Urothelium cell line (cell line): ENCODE measurements around the gene SLC14A1.

Experiments
- DNase-seq: peaks from one replicate; pipeline ENCODE4 v3.0.0; 2011; ENCODE audit warnings: low spot score, mixed read lengths
- FAIRE-seq: peaks from 2 replicates; lab custom pipeline; 2011; peaks lifted over from hg19 to GRCh38; lab: Jason Lieb, UNC

The SLC14A1 gene

DNA sequence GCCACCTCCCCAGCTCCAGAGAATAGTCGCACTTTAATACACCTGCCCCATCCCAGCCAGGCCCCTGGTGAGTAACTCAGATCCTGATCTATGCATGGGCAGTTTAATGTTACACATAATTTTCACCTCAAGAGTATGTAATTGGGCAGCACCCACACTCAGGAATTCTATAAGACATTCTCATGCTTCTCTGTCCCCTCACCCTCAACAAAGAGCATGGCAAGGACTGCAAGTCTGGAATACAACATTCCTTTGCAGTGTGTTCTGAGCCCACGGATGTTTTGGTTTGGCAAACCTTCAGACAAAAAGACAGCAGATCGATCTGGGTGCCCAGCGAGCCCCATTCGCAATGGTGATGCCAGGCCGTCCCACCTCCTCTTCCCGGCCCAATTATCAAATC is 4.9 kb upstream of the SLC14A1 start:
- no peak for DNase-seq
- FAIRE-seq = no peak

DNA sequence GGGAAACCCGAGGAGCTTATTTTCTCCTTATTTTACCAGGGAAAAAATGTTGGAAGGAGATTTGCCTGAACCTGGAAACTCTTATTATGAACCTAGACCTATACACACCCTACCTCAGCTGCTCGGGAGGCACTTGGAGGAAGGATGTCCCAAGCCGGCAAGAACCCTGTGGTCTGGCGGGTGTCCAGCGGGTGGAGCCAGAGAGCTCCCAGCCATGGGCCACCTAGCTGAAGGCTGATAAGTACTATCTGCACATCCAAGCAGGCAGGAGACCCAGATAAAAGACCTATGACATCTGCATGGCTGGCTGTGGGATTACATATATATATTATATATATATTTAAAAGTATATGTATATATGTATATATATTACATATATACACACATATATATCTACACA is 1.1 kb upstream of the SLC14A1 start:
- DNase-seq = peak; percentile 75
- no peak for FAIRE-seq

DNA sequence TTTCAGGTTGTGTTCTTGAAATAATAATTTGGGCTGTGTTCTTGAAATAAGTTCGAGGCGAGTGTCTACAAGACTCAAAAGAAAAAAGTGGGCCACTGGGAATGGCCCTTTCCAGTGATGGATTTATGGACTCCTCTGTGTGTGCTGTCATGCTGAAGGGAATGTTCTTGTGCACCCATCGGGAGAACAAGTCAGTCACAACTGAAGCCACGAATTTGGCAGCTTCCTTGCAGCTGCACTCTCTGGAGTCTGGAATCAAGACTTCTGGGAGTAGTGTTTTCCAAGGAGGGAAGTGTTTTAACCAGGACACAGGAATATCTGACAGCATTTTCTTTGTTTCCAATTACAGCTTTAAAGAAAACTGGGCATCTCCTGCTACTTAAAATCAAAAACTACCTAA is 620 bp downstream of the SLC14A1 start:
- FAIRE-seq (no peak), DNase-seq (no peak)

DNA sequence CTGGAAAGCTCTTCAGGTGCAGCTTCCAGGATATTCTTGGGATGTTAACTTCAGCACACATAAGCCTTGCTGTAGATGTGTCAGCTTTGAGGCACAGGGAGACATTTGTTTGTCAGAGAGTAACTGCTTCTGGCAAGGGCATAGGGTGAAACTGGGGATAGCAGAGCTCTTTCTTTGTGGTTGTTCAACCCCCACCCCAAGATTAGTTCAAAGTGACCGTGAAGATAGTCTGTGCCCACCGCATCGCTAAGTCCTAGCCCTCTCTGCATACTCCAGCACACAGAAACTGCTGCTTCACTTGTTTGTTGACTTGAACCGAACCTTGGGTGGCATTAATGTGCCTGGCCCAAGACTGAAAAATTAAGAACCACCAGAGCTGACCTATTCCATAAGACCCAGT is 1.4 kb downstream of the SLC14A1 start:
- DNase-seq (no peak), FAIRE-seq (no peak)

DNA sequence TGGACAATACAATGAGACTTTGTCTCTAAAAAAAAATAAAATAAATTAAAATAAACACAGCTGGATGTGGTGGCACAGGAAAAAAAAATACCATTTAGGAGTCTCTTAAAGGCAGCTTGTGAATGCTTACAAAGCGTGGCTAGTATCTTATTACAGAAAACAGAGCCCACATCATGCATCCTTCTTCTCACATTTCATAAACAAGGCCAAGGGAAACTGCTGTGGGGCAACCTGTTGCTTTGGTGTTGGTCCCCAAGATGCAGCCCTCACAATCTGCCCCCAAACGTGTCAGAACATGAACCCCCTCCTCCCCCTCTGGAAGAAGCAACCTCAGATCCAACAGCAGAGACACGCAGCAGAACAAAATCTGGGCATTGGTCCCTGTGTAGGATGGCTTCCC is 2.6 kb downstream of the SLC14A1 start:
- FAIRE-seq (no peak), DNase-seq (no peak)

DNA sequence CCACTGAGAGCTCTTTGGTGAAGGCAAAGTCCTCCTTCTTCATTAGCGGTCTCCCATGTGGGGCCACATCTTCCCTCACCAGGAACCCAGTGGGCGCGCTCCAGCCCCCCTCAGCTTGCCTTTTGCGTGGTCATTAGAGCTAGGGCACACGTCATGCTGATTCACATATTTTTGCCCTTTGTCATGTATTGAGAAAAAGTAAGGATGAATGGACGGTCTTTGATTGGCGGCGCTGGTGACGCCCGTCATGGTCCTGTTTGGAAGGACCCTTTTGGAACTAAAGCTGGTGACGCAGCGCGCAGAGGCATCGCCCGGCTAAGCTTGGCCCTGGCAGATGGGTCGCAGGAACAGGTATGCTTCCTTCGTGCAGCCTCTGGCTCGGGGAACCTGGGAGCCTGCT is 3.1 kb downstream of the SLC14A1 start:
- FAIRE-seq (no peak), DNase-seq (no peak)

DNA sequence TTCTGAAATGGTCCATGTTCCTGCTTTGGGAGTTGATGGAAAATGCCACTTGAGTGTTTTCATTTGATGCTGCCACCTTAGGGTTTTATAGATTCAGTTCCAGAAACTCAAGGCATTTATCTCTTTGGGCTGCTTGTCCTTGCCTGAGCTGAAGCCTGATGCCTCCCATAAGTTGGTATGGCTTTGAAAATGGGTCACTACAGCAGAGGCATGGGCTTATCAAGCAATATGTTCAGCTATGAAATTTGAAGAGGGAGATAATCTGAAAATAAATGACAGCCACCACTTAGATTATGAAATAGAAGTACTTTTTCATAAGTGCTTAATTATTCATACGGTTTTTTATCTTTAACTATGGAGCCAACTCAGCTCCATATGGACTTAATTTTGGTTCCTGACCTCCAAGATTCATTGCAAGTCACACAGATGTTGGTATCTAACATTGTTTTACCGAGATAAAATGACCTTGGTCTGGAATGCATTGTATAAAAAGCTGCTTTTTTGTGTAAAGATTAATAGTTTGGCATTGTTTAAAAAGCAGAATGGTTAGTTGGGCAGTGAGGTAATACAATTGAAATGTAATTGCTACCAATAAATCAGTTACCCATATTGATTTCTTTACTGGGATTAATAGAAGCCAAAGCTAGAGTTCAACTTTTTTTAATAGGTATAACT is 4.5 kb downstream of the SLC14A1 start:
- no peak for FAIRE-seq
- DNase-seq = no peak

DNA sequence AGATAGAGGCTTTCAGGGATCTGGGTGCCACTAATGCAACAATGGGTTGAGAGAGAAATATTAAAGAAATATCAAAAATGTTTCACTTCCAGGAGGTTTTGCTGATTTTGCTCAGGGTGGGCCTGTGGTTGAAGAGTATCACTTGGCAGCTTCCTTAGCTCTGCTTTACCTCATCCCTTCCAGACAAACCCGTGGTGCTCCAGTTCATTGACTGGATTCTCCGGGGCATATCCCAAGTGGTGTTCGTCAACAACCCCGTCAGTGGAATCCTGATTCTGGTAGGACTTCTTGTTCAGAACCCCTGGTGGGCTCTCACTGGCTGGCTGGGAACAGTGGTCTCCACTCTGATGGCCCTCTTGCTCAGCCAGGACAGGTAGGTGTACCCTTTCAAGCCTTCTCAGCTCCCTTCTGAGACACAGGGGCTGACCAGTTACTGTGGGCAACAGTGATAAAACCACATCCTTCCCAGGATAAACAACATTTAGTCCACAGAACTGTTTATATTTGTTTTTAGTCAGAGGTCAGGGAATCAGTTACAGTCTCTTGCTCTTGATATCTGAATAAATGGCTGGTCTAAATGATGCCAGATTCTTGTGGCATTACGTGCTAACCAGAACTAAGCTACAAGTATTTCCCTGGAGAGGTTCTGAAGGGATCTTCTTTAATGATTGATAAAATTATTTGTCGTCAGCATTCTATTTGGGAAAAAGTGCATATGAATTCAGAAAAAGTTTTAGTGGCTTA is 7.0 kb downstream of the SLC14A1 start:
- no peak for FAIRE-seq
- no peak for DNase-seq

DNA sequence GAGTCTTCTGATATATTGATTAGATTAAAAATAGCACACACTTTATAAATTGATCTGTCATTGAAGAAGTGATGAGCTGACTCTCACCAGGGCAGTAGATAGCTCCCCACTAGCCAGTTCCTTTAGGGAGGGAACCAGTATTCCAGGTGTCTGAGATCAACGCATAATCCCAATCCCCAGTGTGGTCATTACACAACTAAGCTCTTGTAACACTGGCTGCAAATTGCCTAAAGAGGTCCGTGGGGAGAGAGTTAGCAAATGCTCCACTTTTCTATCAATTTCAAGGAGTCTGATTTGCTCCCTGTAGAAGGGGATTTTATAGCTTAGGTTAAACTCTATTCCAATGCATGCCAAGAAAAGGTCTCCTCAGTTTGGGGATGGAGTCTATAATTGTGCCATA is 7.7 kb downstream of the SLC14A1 start:
- DNase-seq (no peak), FAIRE-seq (no peak)

DNA sequence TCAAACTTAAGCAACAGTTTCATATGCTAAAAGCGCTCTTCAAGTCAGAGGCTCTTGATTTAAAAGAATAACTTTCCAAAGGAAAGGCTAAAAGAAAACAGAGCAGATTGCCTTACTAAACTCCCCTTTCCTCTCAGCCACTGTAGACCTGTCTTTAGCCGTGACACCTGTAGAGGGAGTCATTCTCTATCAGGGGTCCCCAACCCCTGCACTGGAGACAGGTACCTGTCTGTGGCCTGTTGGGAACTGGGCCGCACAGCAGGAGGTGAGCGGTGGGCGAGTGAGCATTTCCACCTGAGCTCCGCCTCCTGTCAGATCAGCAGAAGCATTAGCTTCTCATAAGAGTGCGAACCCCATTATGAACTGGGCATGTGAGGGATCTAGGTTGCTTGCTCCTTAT is 9.6 kb downstream of the SLC14A1 start:
- FAIRE-seq = no peak
- no peak for DNase-seq

DNA sequence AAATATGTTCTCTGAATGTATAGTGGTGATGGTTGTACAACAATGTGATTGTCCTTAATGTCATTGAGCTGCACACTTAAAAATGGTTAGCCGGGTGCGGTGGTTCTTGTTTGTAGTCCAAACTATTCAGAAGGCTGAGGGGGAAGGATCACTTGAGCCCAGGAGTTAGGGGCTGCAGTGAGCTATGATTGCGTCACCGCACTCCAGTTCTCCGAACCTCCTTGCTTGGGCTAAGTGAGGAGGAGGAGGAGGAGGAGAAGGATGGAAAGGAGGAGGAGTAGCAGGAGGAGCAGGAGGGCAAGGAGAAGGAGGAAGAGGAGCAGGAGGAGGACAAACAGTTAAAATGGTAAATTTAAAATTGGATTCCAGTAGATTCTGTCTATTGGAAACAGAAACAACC is 10.5 kb downstream of the SLC14A1 start:
- no peak for DNase-seq
- FAIRE-seq = no peak

DNA sequence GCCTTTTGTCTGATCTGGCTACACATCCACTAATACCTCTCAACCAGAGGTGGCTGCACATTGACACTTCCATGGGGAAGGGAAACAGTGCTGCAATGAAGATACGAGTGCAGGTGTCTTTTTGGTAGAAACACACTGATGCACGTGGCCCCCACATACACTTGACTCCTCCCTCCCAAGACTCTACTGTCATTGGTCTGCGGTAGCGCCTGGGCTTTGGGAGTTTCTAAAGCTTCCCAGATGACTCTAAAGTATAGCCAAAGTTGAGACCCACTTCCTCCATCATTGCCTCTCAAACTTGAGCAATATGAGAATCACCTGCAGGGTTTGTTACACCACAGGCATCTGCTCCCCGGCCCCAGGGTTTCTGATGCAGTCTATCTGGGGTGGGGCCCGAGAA is 11.0 kb downstream of the SLC14A1 start:
- FAIRE-seq (no peak), DNase-seq (no peak)

DNA sequence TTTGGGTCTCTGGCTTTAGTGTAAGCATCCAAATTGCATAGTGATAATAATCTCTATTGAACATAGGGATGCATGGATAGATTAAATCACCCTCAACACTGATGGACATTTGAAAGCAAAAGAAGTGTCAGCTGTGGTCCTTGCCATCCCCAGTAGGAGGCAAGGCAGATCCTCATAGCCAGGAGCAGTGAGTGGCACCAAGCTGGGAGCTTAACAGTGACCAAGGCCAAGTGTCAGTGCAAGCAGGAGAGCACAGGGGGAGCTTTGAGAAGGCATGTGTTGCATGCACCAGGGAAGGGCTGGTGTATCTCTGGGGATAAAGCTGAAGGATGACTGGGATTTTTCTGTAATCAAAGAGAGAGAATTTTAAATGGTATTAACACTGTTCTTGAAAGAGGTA is 14.7 kb downstream of the SLC14A1 start:
- DNase-seq = no peak
- no peak for FAIRE-seq

DNA sequence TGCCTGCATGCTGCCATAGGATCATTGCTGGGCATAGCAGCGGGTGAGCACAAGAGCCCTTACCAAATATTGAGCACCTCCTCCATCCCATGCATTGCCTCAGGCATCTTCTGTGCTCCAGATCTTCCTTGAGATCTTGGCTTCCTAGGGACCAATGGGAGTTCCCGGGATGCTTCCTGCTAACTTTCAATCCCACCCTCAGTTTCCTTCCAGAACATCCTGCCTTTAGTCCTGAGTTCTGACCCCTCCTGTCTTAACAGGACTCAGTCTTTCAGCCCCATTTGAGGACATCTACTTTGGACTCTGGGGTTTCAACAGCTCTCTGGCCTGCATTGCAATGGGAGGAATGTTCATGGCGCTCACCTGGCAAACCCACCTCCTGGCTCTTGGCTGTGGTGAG is 15.3 kb downstream of the SLC14A1 start:
- DNase-seq = no peak
- FAIRE-seq = no peak

DNA sequence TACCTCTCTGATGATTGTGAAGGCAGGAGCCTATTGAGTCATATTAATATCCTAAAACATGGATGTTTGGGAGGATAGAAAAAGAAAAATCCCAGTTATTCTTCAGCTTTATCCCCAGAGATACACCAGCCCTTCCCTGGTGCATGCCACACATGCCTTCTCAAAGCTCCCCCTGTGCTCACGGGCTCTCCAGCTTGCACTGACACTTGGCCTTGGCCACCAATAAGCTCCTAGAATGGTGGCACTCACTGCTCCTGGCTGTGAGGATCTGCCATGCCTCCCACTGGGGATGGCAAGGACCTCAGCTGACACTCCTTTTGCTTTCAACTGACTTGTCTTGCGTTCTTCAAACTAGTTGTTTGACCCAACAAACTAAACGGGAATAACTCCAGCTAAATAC is 15.9 kb downstream of the SLC14A1 start:
- FAIRE-seq = no peak

DNA sequence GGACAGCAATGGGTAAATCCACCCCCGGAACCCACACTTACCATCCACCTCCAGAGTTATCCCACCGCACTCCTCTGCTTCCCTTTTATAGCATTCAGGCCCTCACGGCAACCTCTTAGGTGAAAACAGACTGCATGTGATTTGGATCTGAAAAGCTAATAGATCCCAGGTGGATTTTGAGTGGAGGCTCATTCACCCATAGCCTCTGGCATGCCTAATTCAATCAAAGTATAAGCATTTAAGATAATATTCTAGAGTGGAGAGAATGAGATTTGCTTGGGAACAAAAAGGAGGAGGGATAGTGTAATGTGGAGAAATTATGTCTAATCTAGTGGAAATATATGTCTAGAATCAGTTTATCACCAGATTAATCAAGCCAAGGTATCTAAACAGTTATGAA is 17.1 kb downstream of the SLC14A1 start:
- no peak for FAIRE-seq
- no peak for DNase-seq

More for the DNA sequence above, 15.9 kb downstream of the SLC14A1 start:
- DNase-seq = no peak

DNA sequence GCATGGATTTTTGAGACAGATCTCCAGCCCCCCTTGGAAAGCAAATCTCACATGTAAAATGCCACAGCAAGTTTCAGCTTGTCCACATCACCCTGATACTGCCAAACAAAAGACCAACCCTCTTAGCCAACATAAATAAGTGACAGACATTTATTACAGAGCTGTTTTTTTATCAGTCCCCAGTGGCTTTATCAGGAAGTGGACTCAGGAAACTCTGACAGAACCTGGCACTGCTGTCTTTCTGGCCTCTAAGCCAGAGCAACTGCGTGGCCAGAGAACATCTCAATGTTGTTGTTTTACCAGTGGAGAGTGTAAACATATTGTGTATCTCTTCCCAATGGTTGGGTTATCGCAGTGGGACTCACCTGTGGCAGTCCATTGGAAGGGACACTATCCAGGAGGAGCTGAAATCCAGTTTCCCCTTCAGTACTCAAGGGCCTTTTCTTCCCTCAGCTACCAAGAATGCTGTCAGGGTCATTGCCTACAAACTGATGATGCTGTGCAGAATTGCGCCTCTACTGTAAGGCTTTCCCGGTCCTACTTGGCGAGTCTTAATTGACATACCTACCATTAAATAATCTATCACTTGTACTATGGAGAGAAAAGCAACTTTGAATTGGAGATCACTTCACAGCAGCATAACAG is 22.0 kb downstream of the SLC14A1 start:
- no peak for DNase-seq
- no peak for FAIRE-seq

DNA sequence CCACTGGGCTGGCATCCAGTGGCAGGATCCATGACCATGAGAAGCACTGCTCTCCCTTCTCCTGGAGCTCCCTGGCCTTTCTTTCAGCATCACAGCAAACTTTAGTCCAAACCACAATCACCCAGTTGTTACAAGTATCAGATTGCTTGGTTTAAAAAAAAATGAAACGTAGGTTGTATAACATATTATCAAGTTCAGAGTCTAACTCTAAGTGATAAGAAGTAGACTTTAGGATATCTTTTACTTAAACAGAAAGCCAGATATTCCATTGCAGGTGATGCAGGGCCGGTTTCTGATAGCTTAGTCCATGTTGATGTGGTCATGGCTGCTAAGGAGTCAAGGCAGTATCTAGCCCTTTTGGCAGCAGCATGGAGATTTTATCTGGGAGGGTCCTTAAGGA is 24.5 kb downstream of the SLC14A1 start:
- no peak for FAIRE-seq
- DNase-seq = no peak

DNA sequence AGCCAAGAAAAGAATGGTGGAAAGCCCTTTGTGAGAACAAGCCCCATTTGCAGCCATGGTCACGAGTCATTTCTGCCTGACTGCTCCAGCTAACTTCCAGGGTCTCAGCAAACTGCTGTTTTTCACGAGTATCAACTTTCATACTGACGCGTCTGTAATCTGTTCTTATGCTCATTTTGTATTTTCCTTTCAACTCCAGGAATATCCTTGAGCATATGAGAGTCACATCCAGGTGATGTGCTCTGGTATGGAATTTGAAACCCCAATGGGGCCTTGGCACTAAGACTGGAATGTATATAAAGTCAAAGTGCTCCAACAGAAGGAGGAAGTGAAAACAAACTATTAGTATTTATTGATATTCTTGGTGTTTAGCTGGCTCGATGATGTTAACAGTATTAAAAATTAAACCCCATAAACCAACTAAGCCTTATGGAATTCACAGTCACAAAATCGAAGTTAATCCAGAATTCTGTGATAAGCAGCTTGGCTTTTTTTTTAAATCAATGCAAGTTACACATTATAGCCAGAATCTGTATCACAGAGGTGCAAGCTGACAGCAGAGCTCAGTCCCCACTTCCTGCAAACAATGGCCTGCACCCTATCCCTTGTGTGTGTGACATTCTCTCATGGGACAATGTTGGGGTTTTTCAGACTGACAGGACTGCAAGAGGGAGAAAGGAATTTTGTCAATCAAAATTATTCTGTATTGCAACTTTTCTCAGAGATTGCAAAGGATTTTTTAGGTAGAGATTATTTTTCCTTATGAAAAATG is 26.1 kb downstream of the SLC14A1 start:
- no peak for DNase-seq

DNA sequence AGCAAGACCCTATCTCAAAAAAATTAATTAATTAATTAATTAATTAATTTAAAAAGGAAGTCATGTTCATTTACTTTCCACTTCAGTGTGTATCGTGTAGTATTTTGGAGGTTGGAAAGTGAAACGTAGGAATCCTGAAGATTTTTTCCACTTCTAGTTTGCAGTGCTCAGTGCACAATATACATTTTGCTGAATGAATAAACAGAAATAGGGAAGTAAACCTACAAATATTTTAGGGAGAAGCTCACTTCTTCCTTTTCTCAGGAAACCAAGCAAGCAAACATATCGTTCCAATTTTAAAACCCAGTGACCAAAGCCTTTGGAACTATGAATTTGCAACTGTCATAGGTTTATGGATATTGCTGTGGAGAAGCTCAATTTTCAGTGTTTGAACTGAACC is 27.8 kb downstream of the SLC14A1 start:
- DNase-seq = no peak
- FAIRE-seq = no peak

More for the DNA sequence above, 26.1 kb downstream of the SLC14A1 start:
- FAIRE-seq = no peak

DNA sequence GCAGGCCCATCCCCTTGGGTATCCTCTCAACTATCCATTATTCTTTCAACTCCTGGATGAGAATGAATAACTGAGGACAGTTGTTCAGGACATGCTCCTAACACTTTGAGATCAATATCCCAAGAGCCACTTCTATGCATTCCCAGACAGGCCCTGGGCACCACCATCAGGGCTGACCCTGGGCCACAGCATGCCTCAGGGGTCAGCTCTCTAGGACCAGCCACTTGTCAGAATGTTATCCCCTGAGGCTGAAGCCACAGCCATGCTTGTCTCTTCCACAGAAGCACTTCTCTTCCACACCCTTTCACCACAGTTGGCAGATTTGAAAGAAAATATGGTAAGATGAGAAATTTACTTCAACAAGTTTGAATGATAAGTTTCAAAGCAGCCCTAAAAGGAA is 28.7 kb downstream of the SLC14A1 start:
- DNase-seq (no peak), FAIRE-seq (no peak)
